ENCODE results near the gene SERP2.

The SERP2 gene

GRCh38 chr13:44389060-44389666 is 15.5 kb downstream of the SERP2 start:
- DNase-seq, result no peak

- DNase-seq, result no peak
Observed at GRCh38 chr13:44389876-44390275, 16.3 kb downstream of the SERP2 start.

- no peak for DNase-seq
Observed at GRCh38 chr13:44393391-44393790, 19.8 kb downstream of the SERP2 start.

GRCh38 chr13:44394658-44395057 is 21.0 kb downstream of the SERP2 start:
- DNase-seq, result no peak

GRCh38 chr13:44395976-44396694 is 22.5 kb downstream of the SERP2 start:
- no peak for DNase-seq

GRCh38 chr13:44396701-44397580 is 23.3 kb downstream of the SERP2 start:
- DNase-seq, result no peak

GRCh38 chr13:44397766-44398223 is 24.2 kb downstream of the SERP2 start:
- no peak for DNase-seq

- DNase-seq, result no peak
Observed at GRCh38 chr13:44398606-44399005, 25.0 kb downstream of the SERP2 start.

GRCh38 chr13:44399074-44399473 is 25.4 kb downstream of the SERP2 start:
- no peak for DNase-seq

- DNase-seq, result no peak
Observed at GRCh38 chr13:44400736-44401135, 27.1 kb downstream of the SERP2 start.

- no peak for DNase-seq
Observed at GRCh38 chr13:44401577-44401976, 28.0 kb downstream of the SERP2 start.

- DNase-seq, result no peak
Observed at GRCh38 chr13:44402899-44403445, 29.3 kb downstream of the SERP2 start.

GRCh38 chr13:44403461-44404056 is 29.9 kb downstream of the SERP2 start:
- no peak for DNase-seq

- DNase-seq, result no peak
Observed at GRCh38 chr13:44404261-44405132, 30.9 kb downstream of the SERP2 start.

- DNase-seq, result no peak
Observed at GRCh38 chr13:44406617-44407016, 33.0 kb downstream of the SERP2 start.

- DNase-seq, result no peak
Observed at GRCh38 chr13:44407379-44407778, 33.8 kb downstream of the SERP2 start.

GRCh38 chr13:44407891-44408290 is 34.3 kb downstream of the SERP2 start:
- DNase-seq, result no peak

GRCh38 chr13:44409595-44409994 is 36.0 kb downstream of the SERP2 start:
- DNase-seq, result no peak

- DNase-seq, result no peak
Observed at GRCh38 chr13:44410328-44410859, 36.8 kb downstream of the SERP2 start.

GRCh38 chr13:44411841-44412240 is 38.2 kb downstream of the SERP2 start:
- DNase-seq, result no peak

- no peak for DNase-seq
Observed at GRCh38 chr13:44412346-44412935, 38.8 kb downstream of the SERP2 start.

Data from CD4-positive, alpha-beta T cell treated with Interleukin-10 for 1 hour (primary cell).